ENCODE data around the gene MCF2L2.

MCF2L2 gene

DNA sequence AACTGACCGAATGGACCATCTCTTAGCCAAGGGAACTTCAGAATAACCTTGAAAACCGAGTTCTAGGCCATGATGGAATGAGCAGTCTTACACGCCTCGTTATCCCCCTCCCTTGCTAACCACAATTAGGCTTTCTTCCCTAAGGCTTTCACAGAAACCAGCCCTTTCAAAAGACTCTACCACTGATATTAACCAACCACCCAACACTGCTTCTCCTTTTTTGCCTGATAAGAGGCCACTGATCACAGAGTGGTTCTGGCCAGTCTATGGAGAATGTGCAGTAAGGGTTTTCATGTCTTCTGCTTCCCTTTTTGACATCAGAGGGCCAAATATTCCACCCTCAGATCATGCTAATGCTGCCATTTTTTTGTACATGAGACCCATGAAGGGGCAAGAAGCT is 59.3 kb downstream of the MCF2L2 start:
- DNase-seq (ENCODE audit: low read depth), result no peak
- no peak overlapping the region for H3K4me3 ChIP-seq (ENCODE audit: low read length)
- TF ChIP-seq, protein P1, sequence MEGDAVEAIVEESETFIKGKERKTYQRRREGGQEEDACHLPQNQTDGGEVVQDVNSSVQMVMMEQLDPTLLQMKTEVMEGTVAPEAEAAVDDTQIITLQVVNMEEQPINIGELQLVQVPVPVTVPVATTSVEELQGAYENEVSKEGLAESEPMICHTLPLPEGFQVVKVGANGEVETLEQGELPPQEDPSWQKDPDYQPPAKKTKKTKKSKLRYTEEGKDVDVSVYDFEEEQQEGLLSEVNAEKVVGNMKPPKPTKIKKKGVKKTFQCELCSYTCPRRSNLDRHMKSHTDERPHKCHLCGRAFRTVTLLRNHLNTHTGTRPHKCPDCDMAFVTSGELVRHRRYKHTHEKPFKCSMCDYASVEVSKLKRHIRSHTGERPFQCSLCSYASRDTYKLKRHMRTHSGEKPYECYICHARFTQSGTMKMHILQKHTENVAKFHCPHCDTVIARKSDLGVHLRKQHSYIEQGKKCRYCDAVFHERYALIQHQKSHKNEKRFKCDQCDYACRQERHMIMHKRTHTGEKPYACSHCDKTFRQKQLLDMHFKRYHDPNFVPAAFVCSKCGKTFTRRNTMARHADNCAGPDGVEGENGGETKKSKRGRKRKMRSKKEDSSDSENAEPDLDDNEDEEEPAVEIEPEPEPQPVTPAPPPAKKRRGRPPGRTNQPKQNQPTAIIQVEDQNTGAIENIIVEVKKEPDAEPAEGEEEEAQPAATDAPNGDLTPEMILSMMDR (conservative IDR thresholded peaks at IDR 0.05; ENCODE audit: low read depth, low read length), result no peak

DNA sequence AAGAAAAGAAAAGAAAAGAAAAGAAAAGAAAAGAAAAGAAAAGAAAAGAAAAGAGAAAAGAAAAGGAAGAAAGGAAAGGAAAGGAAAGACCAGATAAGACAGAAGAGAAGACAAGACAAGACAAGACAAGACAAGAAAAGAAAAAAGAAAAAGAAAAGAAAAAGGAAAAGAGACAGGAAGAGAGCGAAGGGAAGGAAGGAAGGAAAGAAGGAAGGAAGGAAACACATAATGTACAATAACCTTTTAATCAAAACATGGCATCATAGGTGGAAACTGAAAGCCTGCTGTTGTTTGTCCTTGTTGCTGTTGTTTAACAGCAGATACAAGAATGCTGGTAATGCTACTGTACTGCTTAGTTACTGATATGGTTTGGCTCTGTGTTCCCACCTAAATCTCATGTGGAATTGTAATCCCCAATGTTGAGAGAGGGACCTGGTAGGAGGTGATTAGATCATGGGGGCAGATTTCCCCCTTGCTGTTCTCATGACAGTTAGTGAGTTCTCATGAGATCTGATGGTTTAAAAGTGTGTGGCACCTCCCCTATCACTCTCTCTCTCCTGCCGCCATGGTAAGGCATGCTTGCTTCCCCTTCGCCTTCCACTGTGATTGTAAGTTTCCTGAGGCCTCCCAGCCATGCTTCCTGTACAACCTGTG is 67.3 kb downstream of the MCF2L2 start:
- DNase-seq (ENCODE audit: low read depth), result no peak
- TF ChIP-seq, protein P1 (conservative IDR thresholded peaks at IDR 0.05; ENCODE audit: low read depth, low read length), result no peak

DNA sequence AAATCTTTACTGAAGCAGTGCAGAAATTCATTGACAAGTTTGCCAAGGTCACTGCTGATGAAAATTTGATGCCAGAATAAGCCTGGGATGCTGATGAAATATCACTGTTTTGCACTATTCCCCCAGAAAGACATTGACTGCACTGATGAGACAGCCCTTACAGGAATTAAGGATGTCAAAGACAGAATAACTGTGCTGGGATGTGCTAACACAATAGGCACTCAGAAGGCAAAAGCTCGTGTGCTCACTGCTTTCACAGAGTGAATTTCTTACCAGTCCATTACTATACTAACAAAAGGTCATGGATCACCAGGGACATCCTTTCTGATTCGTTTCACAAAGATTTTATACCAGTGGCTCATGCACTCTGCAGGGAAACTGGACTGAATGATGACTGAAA is 69.4 kb downstream of the MCF2L2 start:
- TF ChIP-seq, protein P1 (conservative IDR thresholded peaks at IDR 0.05; ENCODE audit: low read depth, low read length), result no peak

More for the DNA sequence above, 67.3 kb downstream of the MCF2L2 start:
- no peak overlapping the region for H3K4me3 ChIP-seq (ENCODE audit: low read length)

DNA sequence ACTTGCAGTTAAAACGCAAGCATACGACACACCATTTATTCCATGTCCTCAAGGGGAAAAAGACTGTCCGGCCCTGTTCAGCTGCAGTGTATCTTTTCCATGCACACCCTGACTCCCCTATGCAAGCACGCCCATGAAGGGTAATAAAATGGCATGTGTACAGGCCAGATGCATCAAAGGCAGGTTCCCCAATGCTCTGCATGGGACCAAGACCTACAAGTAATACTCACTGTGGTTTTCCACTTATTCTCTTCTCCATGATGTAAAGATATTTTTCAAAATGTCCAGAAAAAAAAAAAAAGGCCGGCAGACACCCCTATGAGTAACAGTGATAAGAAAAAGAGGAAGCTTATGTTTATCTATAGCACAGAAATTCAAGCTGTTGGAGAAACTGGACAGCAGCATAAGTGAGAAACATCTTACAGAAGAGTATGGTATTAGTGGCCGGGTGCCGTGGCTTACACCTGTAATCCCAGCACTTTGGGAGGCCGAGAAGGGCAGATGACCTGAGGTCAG is 70.8 kb downstream of the MCF2L2 start:
- no peak for DNase-seq (ENCODE audit: low read depth)
- H3K4me3 ChIP-seq (ENCODE audit: low read length), result no peak overlapping the region
- TF ChIP-seq, protein P1 (conservative IDR thresholded peaks at IDR 0.05; ENCODE audit: low read depth, low read length), result no peak

More for the DNA sequence above, 69.4 kb downstream of the MCF2L2 start:
- no peak for DNase-seq (ENCODE audit: low read depth)
- H3K4me3 ChIP-seq (ENCODE audit: low read length), result no peak overlapping the region

DNA sequence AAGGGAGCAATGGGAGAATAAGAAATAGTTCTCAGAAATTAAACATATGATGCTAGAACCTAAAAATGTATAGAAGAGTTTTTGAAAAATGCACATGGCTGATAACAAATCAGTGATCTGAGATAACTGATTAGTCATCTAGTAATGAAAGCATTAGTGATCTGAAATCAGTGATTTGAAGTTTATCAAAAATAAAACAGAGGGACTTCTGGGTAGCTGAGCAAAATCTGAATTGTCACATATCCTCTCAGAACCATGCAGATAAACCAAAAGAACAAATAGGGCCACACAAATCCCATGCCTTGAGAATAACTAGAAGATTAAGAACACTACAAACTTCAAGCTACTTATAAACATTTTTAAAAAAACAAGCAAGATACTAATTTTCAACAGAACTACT is 71.5 kb downstream of the MCF2L2 start:
- DNase-seq (ENCODE audit: low read depth), result no peak
- TF ChIP-seq, protein P1 (conservative IDR thresholded peaks at IDR 0.05; ENCODE audit: low read depth, low read length), result no peak
- H3K4me3 ChIP-seq (ENCODE audit: low read length), result no peak overlapping the region

DNA sequence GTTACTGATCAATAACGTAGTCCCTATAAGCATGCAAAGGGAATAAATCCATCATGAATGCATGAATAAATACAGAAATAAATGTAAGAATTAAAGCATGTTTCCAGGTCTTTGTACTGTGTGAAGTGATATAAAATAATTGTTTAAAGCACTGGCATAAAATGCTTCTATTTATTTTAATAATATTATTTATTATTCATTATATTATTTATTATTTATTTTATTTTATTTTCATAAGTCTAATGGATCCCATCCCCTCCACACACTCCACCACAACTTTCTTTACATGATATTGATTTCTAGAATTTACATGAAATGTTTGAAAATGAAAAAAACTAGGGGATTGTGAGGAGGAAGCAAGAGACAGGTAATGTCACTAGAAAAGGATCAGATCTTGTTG is 73.5 kb downstream of the MCF2L2 start:
- no peak overlapping the region for H3K4me3 ChIP-seq (ENCODE audit: low read length)
- TF ChIP-seq, protein P1 (conservative IDR thresholded peaks at IDR 0.05; ENCODE audit: low read depth, low read length), result no peak
- DNase-seq (ENCODE audit: low read depth), result no peak

DNA sequence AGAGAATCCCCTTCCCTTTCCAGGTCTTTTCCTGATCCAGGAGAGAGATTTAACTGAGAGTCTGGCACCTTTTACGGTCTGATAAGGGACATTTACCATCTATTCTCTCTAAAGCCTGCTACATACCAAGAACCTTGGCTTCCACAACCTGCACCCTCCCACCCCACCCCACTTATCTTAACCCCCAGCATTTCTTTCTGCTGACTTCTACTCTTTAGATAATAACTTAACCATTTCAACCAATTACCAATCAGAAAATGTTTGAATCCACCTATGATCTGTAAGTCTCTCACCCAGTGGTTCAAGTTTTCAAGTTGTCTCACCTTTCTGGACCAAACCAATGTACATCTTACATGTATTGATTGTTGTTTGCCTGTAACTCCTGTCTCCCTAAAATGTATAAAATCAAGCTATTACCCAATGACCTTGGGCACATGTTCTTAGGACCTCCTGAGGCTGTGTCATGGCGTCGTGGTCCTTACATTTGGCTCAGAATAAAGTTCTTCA is 74.0 kb downstream of the MCF2L2 start:
- no peak for DNase-seq (ENCODE audit: low read depth)
- TF ChIP-seq, protein P1 (conservative IDR thresholded peaks at IDR 0.05; ENCODE audit: low read depth, low read length), result no peak
- no peak overlapping the region for H3K4me3 ChIP-seq (ENCODE audit: low read length)
